ENCODE measurements around the gene ELK3. TPM values are rescaled to one million over a fixed set of nuclear protein-coding genes. Genes with fewer than 3 reads are reported as not detected.

The ELK3 gene
- polyA plus RNA-seq, 3 donors: 4.7 to 28.1 (median 26.3) TPM

GRCh38 chr12:96241431-96241830 lies 47.3 kb downstream of the ELK3 start:
- H3K27ac ChIP-seq (ENCODE audit: low read depth, low read length): no peak overlapping the region
- 65 to 83% (median 68%) methylated on average over 4 of the region's 4 CpGs for WGBS, 3 donors

- no peak overlapping the region for H3K27ac ChIP-seq (ENCODE audit: low read depth, low read length)
- 29 to 75% (median 31%) methylated on average over 9 of the region's 9 CpGs for WGBS, 3 donors
Measured at GRCh38 chr12:96241846-96242256, 47.7 kb downstream of the ELK3 start.

- no peak overlapping the region for H3K27ac ChIP-seq (ENCODE audit: low read depth, low read length)
Measured at GRCh38 chr12:96242597-96242996, 48.4 kb downstream of the ELK3 start.

GRCh38 chr12:96244826-96245225 lies 50.7 kb downstream of the ELK3 start:
- 74 to 81% (median 80%) methylated on average over 13 of the region's 13 CpGs for WGBS, 3 donors
- H3K27ac ChIP-seq (ENCODE audit: low read depth, low read length): no peak overlapping the region

More at GRCh38 chr12:96242597-96242996, 48.4 kb downstream of the ELK3 start:
- WGBS, 3 donors: 52 to 74% (median 58%) methylated on average over 12 of the region's 12 CpGs

GRCh38 chr12:96246926-96247505 lies 52.8 kb downstream of the ELK3 start:
- no peak overlapping the region for H3K27ac ChIP-seq (ENCODE audit: low read depth, low read length)
- WGBS, 3 donors: 92 to 97% (median 95%) methylated on average over 32 to 36 of the region's 36 CpGs

- H3K27ac ChIP-seq (ENCODE audit: low read depth, low read length): no peak overlapping the region
- WGBS, 3 donors: 84 to 94% (median 86%) methylated on average over 13 of the region's 13 CpGs
Measured at GRCh38 chr12:96247563-96247962, 53.4 kb downstream of the ELK3 start.

- 81 to 85% (median 85%) methylated on average over 17 of the region's 17 CpGs for WGBS, 3 donors
Measured at GRCh38 chr12:96248136-96248931, 54.2 kb downstream of the ELK3 start.

GRCh38 chr12:96249196-96250118 lies 55.3 kb downstream of the ELK3 start:
- 67 to 78% (median 73%) methylated on average over 16 of the region's 16 CpGs for WGBS, 3 donors
- H3K27ac ChIP-seq (ENCODE audit: low read depth, low read length): no peak overlapping the region

More at GRCh38 chr12:96248136-96248931, 54.2 kb downstream of the ELK3 start:
- H3K27ac ChIP-seq (ENCODE audit: low read depth, low read length): no peak overlapping the region

- WGBS, 3 donors: 88 to 93% (median 90%) methylated on average over 7 of the region's 7 CpGs
- no peak overlapping the region for H3K27ac ChIP-seq (ENCODE audit: low read depth, low read length)
Measured at GRCh38 chr12:96250119-96250685, 56.0 kb downstream of the ELK3 start.

- 38 to 86% (median 47%) methylated on average over 8 of the region's 8 CpGs for WGBS, 3 donors
- no peak overlapping the region for H3K27ac ChIP-seq (ENCODE audit: low read depth, low read length)
Measured at GRCh38 chr12:96255077-96255476, 60.9 kb downstream of the ELK3 start.

- 57 to 83% (median 82%) methylated on average over 7 of the region's 7 CpGs for WGBS, 3 donors
- H3K27ac ChIP-seq (ENCODE audit: low read depth, low read length): no peak overlapping the region
Measured at GRCh38 chr12:96256672-96257361, 62.6 kb downstream of the ELK3 start.

- 40 to 81% (median 79%) methylated on average over 2 of the region's 2 CpGs for WGBS, 3 donors
- no peak overlapping the region for H3K27ac ChIP-seq (ENCODE audit: low read depth, low read length)
Measured at GRCh38 chr12:96257550-96258103, 63.5 kb downstream of the ELK3 start.

- WGBS, 3 donors: 24 to 48% (median 42%) methylated on average over 8 of the region's 8 CpGs
- H3K27ac ChIP-seq (ENCODE audit: low read depth, low read length): no peak overlapping the region
Measured at GRCh38 chr12:96258104-96258961, 64.2 kb downstream of the ELK3 start.

GRCh38 chr12:96260231-96260630 lies 66.1 kb downstream of the ELK3 start:
- H3K27ac ChIP-seq (ENCODE audit: low read depth, low read length): no peak overlapping the region
- 91 to 97% (median 95%) methylated on average over 2 of the region's 2 CpGs for WGBS, 3 donors

GRCh38 chr12:96260644-96261043 lies 66.5 kb downstream of the ELK3 start:
- H3K27ac ChIP-seq (ENCODE audit: low read depth, low read length): no peak overlapping the region
- WGBS, 3 donors: 74 to 85% (median 76%) methylated on average over 3 of the region's 3 CpGs

- no peak overlapping the region for H3K27ac ChIP-seq (ENCODE audit: low read depth, low read length)
Measured at GRCh38 chr12:96261557-96261956, 67.4 kb downstream of the ELK3 start.

GRCh38 chr12:96263449-96263902 lies 69.3 kb downstream of the ELK3 start:
- 30 to 72% (median 63%) methylated on average over 11 of the region's 11 CpGs for WGBS, 3 donors
- no peak overlapping the region for H3K27ac ChIP-seq (ENCODE audit: low read depth, low read length)

More at GRCh38 chr12:96261557-96261956, 67.4 kb downstream of the ELK3 start:
- 91 to 93% (median 92%) methylated on average over 5 of the region's 5 CpGs for WGBS, 3 donors
